Sigmoid colon (tissue), 7 donors: ENCODE data around the gene GRIK3. TPM values are rescaled to one million over a fixed set of nuclear protein-coding genes. Genes with fewer than 3 reads are reported as not detected.

ENCODE experiments used
- DNase-seq: peaks from one replicate; pipeline ENCODE4 v3.0.0-alpha.2; 2019
- H3K27ac ChIP-seq, 4 donors: fragments of 200-600 bp; sonication (generic); one replicate each; pipeline ENCODE4 v1.5.1; 2016 to 2019; ENCODE audit warnings: mild to moderate bottlenecking in 1 of 4
- H3K27me3 ChIP-seq, 3 donors: fragments of 200-600 bp; sonication (generic); one replicate each; pipeline ENCODE4 v1.5.1; 2019; ENCODE audit warnings: mild to moderate bottlenecking in 1 of 3
- H3K36me3 ChIP-seq, 4 donors: fragments of 200-600 bp; sonication (generic); one replicate each; pipeline ENCODE4 v1.5.1; 2016 to 2019
- H3K4me1 ChIP-seq, 4 donors: fragments of 200-600 bp; sonication (generic); one replicate each; pipeline ENCODE4 v1.5.1; 2017 to 2019
- H3K4me3 ChIP-seq, 4 donors: fragments of 200-600 bp; sonication (generic); one replicate each; pipeline ENCODE4 v1.5.1; 2017 to 2019; ENCODE audit warnings: mild to moderate bottlenecking in 2 of 4, moderate library complexity in 1 of 4
- H3K9me3 ChIP-seq, 4 donors: fragments of 200-600 bp in 3 of 4; sonication (generic) in 3 of 4; one replicate each; pipeline versions ENCODE4 v1.5.1 to v1.6.1; 2013 to 2019
- CTCF ChIP-seq, 4 experiments: fragments of 450-650 bp in 3 of 4; fragments of 200-600 bp in 1 of 4; IDR thresholded peaks; one replicate each; pipeline ENCODE4 v1.5.1; 2016 to 2019; ENCODE audit warnings: antibody characterized with exemption in 4 of 4, mild to moderate bottlenecking in 3 of 4, moderate library complexity in 2 of 4
- EP300 ChIP-seq, 4 donors: sonication (generic); formaldehyde crosslinking; IDR thresholded peaks; one replicate each; pipeline ENCODE4 v1.6.1; 2017; ENCODE audit warnings: antibody characterized with exemption in 4 of 4
- POLR2A ChIP-seq, 2 donors: fragments of 450-650 bp; IDR thresholded peaks; one replicate each; pipeline ENCODE4 v1.6.1; 2016; ENCODE audit warnings: antibody characterized with exemption in 2 of 2, mild to moderate bottlenecking in 2 of 2, moderate library complexity in 2 of 2
- POLR2AphosphoS5 ChIP-seq, 4 donors: sonication (generic); formaldehyde crosslinking; IDR thresholded peaks; one replicate each; pipeline ENCODE4 v1.6.1; 2017; ENCODE audit warnings: antibody characterized with exemption in 4 of 4
- WGBS, 2 donors: extraction: QIAGEN DNeasy Blood & Tissue Kit; methylation state at CpG; one replicate each; pipeline ENCODE4 v1.1.7; 2013; 5-methylcytosine and 5-hydroxymethylcytosine counted together
- intact Hi-C: fragments of 100-400 bp; cut with DNase I; formaldehyde crosslinking; loops from one replicate; pipeline ENCODE4 v1.15.1; 2023
- polyA plus RNA-seq, 3 donors: library from polyadenylated mRNA; stranded (reverse); fragments of 200-250 nt; gene quantifications; one replicate each; pipeline ENCODE4 v1.2.3, GENCODE V29; 2013
- total RNA-seq, 4 donors: library from RNA; depleted of rRNA; stranded (reverse); fragments of >200 nt; gene quantifications; one replicate each; pipeline ENCODE4 v1.1.0, GENCODE V29; 2016
- donor health status: healthy with polysubstance abuse.
- donor health status: Bipolar disorder and iron deficiency.
- donor health status: healthy.

GRIK3 gene
- total and polyA plus RNA-seq, 7 donors: 0.60 to 7.1 (median 3.4) TPM; not detected in 1

- intact Hi-C loops: no loop called here
- H3K27ac ChIP-seq: no peak overlapping the region
- no peaks in the 10 kb centered on the region for H3K36me3 ChIP-seq
- TF ChIP-seq CTCF (IDR thresholded peaks at IDR 0.05): no peak
- TF ChIP-seq POLR2AphosphoS5 (IDR thresholded peaks at IDR 0.05): no peak
- no peak for TF ChIP-seq POLR2A (IDR thresholded peaks at IDR 0.05)
- TF ChIP-seq EP300 (IDR thresholded peaks at IDR 0.05): no peak
- no peak overlapping the region for H3K4me3 ChIP-seq
- WGBS, 2 donors: 87 to 90% methylated on average over 14 of the region's 14 CpGs
- H3K9me3 ChIP-seq: no peaks in the 10 kb centered on the region
- H3K4me1 ChIP-seq: no peaks in the 10 kb centered on the region
- H3K27me3 ChIP-seq: peaks cover 0 to 73% (median 13%) of the 10 kb centered on the region in 3 donors
- DNase-seq: no peak
These were observed 175.3 kb downstream of the GRIK3 start for GRCh38 chr1:36858981-36859380.

- no peaks in the 10 kb centered on the region for H3K4me1 ChIP-seq
- H3K27me3 ChIP-seq: peaks cover 0 to 77% (median 13%) of the 10 kb centered on the region in 3 donors
- intact Hi-C loops: no loop called here
- no peak overlapping the region for H3K27ac ChIP-seq
- TF ChIP-seq CTCF (IDR thresholded peaks at IDR 0.05) (no peak), POLR2AphosphoS5 (IDR thresholded peaks at IDR 0.05) (no peak), POLR2A (IDR thresholded peaks at IDR 0.05) (no peak), EP300 (IDR thresholded peaks at IDR 0.05) (no peak)
- no peak for DNase-seq
- H3K36me3 ChIP-seq: no peaks in the 10 kb centered on the region
- H3K4me3 ChIP-seq: no peak overlapping the region
- WGBS, 2 donors: 89 to 91% methylated on average over 5 of the region's 5 CpGs
- H3K9me3 ChIP-seq: no peaks in the 10 kb centered on the region
These were observed 175.8 kb downstream of the GRIK3 start for GRCh38 chr1:36858553-36858952.

- 23 to 44% methylated on average over 5 of the region's 5 CpGs for WGBS, 2 donors
- TF ChIP-seq CTCF (IDR thresholded peaks at IDR 0.05): no peak
- no peak for TF ChIP-seq POLR2AphosphoS5 (IDR thresholded peaks at IDR 0.05)
- no peak for TF ChIP-seq EP300 (IDR thresholded peaks at IDR 0.05)
- TF ChIP-seq POLR2A (IDR thresholded peaks at IDR 0.05): no peak
- Histone ChIP-seq H3K36me3 (no peaks in the 10 kb centered on the region), H3K4me3 (no peak overlapping the region), H3K9me3 (no peaks in the 10 kb centered on the region), H3K4me1 (no peaks in the 10 kb centered on the region), H3K27ac (no peak overlapping the region), H3K27me3 (peaks cover 0 to 82% (median 15%) of the 10 kb centered on the region in 3 donors)
- intact Hi-C loops: no loop called here
- DNase-seq: no peak
These were observed 176.6 kb downstream of the GRIK3 start for GRCh38 chr1:36857754-36858153.

- no peak for TF ChIP-seq POLR2AphosphoS5 (IDR thresholded peaks at IDR 0.05)
- TF ChIP-seq CTCF (IDR thresholded peaks at IDR 0.05): no peak
- TF ChIP-seq EP300 (IDR thresholded peaks at IDR 0.05): no peak
- no peak for TF ChIP-seq POLR2A (IDR thresholded peaks at IDR 0.05)
- H3K4me1 ChIP-seq: no peaks in the 10 kb centered on the region
- DNase-seq: no peak
- H3K36me3 ChIP-seq: no peaks in the 10 kb centered on the region
- H3K9me3 ChIP-seq: no peaks in the 10 kb centered on the region
- no peak overlapping the region for H3K27ac ChIP-seq
- intact Hi-C loops: no loop called here
- no peak overlapping the region for H3K4me3 ChIP-seq
- H3K27me3 ChIP-seq: peaks cover 0 to 90% (median 21%) of the 10 kb centered on the region in 3 donors
- WGBS, 2 donors: 37 to 48% methylated on average over 17 of the region's 17 CpGs
These were observed 178.4 kb downstream of the GRIK3 start for GRCh38 chr1:36855699-36856494.
